BLaER1 treated with 17β-estradiol and CSF1 and Interleukin-3, amounts not matched to agents 10 nM and 100 nM (cell line): Measurements from ENCODE around the gene TFDP1.
"Not testable (repeated sequence)": the region's sequence is repeated elsewhere in the genome, so short reads cannot be mapped to it uniquely, and the experiment has no call there.

ENCODE experiments used
- H3K27ac ChIP-seq, 11 experiments: shearing (Covaris generic); formaldehyde crosslinking; 2 replicates each; pipeline ENCODE4 v1.8.1; 2022
- H3K27me3 ChIP-seq, 11 experiments: shearing (Covaris generic); formaldehyde crosslinking; 2 replicates each; pipeline ENCODE4 v1.8.1; 2022
- H3K36me3 ChIP-seq, 11 experiments: shearing (Covaris generic); formaldehyde crosslinking; 2 replicates each; pipeline ENCODE4 v1.8.1; 2022
- H3K4me1 ChIP-seq, 10 experiments: shearing (Covaris generic); formaldehyde crosslinking; 2 replicates each; pipeline ENCODE4 v1.8.1; 2022
- H3K4me2 ChIP-seq, 11 experiments: shearing (Covaris generic); formaldehyde crosslinking; 2 replicates each; pipeline ENCODE4 v1.8.1; 2022
- H3K4me3 ChIP-seq, 10 experiments: shearing (Covaris generic); formaldehyde crosslinking; 2 replicates each; pipeline ENCODE4 v1.8.1; 2022
- H3K9ac ChIP-seq, 11 experiments: shearing (Covaris generic); formaldehyde crosslinking; 2 replicates each; pipeline ENCODE4 v1.8.1; 2022
- H3K9me3 ChIP-seq, 11 experiments: shearing (Covaris generic); formaldehyde crosslinking; replicated peaks in 1 of 11; 2 replicates each; pipeline ENCODE4 v1.8.1; 2022
- H4K20me1 ChIP-seq, 11 experiments: shearing (Covaris generic); formaldehyde crosslinking; 2 replicates each; pipeline ENCODE4 v1.8.1; 2022
- Cebpa-rat ChIP-seq, 11 experiments: shearing (Covaris generic); IDR thresholded peaks; 2 replicates each; pipeline ENCODE4 v1.8.1; 2022

The TFDP1 gene

GRCh38 chr13:113592571-113592970 is 8.0 kb downstream of the TFDP1 start:
- H3K4me2 ChIP-seq: no peak overlapping the region
- peaks cover 60 to 100% (median 84%) of the 10 kb centered on the region in 11 experiments for H3K36me3 ChIP-seq
- peaks cover 66 to 100% (median 100%) of the 10 kb centered on the region in 11 experiments; a peak in 21 of 22 replicates for H4K20me1 ChIP-seq
- no peak overlapping the region for H3K27ac ChIP-seq
- peaks cover 10 to 30% (median 22%) of the 10 kb centered on the region in 11 experiments for H3K9me3 ChIP-seq
- no peak overlapping the region for H3K4me3 ChIP-seq
- H3K4me1 ChIP-seq: peaks cover 8 to 19% (median 11%) of the 10 kb centered on the region in 10 experiments; a peak in 19 of 20 replicates
- TF ChIP-seq Cebpa-rat (IDR thresholded peaks at IDR 0.05): no peak
- no peaks in the 10 kb centered on the region for H3K27me3 ChIP-seq
- no peak overlapping the region for H3K9ac ChIP-seq

DNA sequence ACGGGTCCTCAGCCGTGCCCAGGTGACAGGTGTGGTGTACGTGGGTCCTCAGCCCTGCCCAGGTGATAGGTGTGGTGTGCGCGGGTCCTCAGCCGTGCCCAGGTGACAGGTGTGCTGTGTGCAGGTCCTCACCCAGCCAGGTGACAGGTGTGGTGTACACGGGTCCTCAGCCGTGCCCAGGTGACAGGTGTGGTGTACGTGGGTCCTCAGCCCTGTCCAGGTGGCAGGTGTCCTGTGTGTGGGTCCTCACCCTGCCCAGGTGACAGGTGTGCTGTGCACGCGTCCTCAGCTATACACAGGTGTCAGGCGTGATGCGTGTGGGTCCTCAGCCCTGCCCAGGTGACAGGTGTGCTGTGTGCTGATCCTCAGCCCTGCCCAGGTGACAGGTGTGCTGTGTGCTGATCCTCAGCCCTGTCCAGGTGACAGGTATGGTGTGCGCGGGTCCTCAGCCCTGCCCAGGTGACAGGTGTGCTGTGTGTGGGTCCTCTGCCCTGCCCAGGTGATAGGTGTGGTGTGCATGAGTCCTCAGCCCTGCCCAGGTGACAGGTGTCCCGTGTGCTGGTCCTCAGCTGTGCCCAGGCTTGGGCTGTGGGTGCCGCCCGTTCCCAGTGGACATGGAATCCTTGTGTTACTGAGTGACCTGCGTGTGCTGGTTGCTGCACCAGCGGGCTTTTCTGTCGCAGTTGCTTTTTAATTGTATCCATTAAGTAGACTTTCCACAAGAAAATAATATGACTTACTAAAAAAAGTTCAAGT is 9.7 kb downstream of the TFDP1 start:
- not testable (repeated sequence) for H3K27me3 ChIP-seq, H3K4me1 ChIP-seq, H3K4me3 ChIP-seq, H3K9ac ChIP-seq, H3K27ac ChIP-seq, H3K4me2 ChIP-seq
- peaks cover 51 to 100% (median 93%) of the 10 kb centered on the region in 11 experiments; a peak in 21 of 22 replicates for H4K20me1 ChIP-seq
- peaks cover 27 to 47% (median 38%) of the 10 kb centered on the region in 11 experiments for H3K9me3 ChIP-seq
- H3K36me3 ChIP-seq: peaks cover 60 to 100% (median 84%) of the 10 kb centered on the region in 11 experiments

- Histone ChIP-seq H3K4me1 (no peaks in the 10 kb centered on the region), H3K4me2 (no peak overlapping the region), H3K4me3 (no peak overlapping the region), H3K36me3 (peaks cover 61 to 100% (median 84%) of the 10 kb centered on the region in 11 experiments), H3K27me3 (no peaks in the 10 kb centered on the region), H3K27ac (no peak overlapping the region), H3K9me3 (peaks cover 36 to 56% (median 47%) of the 10 kb centered on the region in 11 experiments), H3K9ac (no peak overlapping the region), H4K20me1 (peaks cover 42 to 100% (median 92%) of the 10 kb centered on the region in 11 experiments; a peak in 21 of 22 replicates)
- no peak for TF ChIP-seq Cebpa-rat (IDR thresholded peaks at IDR 0.05)
Observed at GRCh38 chr13:113595131-113595530, 10.6 kb downstream of the TFDP1 start.

GRCh38 chr13:113596321-113597200 is 12.0 kb downstream of the TFDP1 start:
- no peak overlapping the region for H3K4me3 ChIP-seq
- TF ChIP-seq Cebpa-rat (IDR thresholded peaks at IDR 0.05): no peak
- peaks cover 42 to 63% (median 54%) of the 10 kb centered on the region in 11 experiments for H3K9me3 ChIP-seq
- no peak overlapping the region for H3K4me2 ChIP-seq
- H4K20me1 ChIP-seq: peaks cover 28 to 100% (median 92%) of the 10 kb centered on the region in 11 experiments; a peak in 21 of 22 replicates
- H3K27ac ChIP-seq: no peak overlapping the region
- H3K36me3 ChIP-seq: peaks cover 68 to 100% (median 92%) of the 10 kb centered on the region in 11 experiments
- no peak overlapping the region for H3K9ac ChIP-seq
- peaks cover 0 to 6% (median 0%) of the 10 kb centered on the region in 10 experiments; a peak in 1 of 20 replicates for H3K4me1 ChIP-seq
- H3K27me3 ChIP-seq: no peaks in the 10 kb centered on the region

- no peak overlapping the region for H3K27ac ChIP-seq
- peaks cover 0 to 14% (median 4%) of the 10 kb centered on the region in 10 experiments; a peak in 6 of 20 replicates for H3K4me1 ChIP-seq
- H3K9me3 ChIP-seq: peaks cover 42 to 63% (median 54%) of the 10 kb centered on the region in 11 experiments
- H3K36me3 ChIP-seq: peaks cover 67 to 100% (median 93%) of the 10 kb centered on the region in 11 experiments
- H4K20me1 ChIP-seq: peaks cover 28 to 100% (median 92%) of the 10 kb centered on the region in 11 experiments; a peak in 21 of 22 replicates
- TF ChIP-seq Cebpa-rat (IDR thresholded peaks at IDR 0.05): no peak
- no peak overlapping the region for H3K4me2 ChIP-seq
- H3K27me3 ChIP-seq: no peaks in the 10 kb centered on the region
- H3K4me3 ChIP-seq: peak overlapping the region in 1 of 10 experiments; percentile 23; a peak in 1 of 20 replicates
- no peak overlapping the region for H3K9ac ChIP-seq
Observed at GRCh38 chr13:113597391-113598080, 13.0 kb downstream of the TFDP1 start.

- Histone ChIP-seq H3K4me2 (no peak overlapping the region), H3K27me3 (no peaks in the 10 kb centered on the region), H3K27ac (no peak overlapping the region), H3K4me3 (no peak overlapping the region), H4K20me1 (peaks cover 28 to 100% (median 92%) of the 10 kb centered on the region in 11 experiments; a peak in 21 of 22 replicates), H3K4me1 (peaks cover 2 to 19% (median 7%) of the 10 kb centered on the region in 10 experiments; a peak in 17 of 20 replicates), H3K36me3 (peaks cover 68 to 100% (median 91%) of the 10 kb centered on the region in 11 experiments), H3K9ac (no peak overlapping the region), H3K9me3 (peaks cover 42 to 63% (median 54%) of the 10 kb centered on the region in 11 experiments)
- no peak for TF ChIP-seq Cebpa-rat (IDR thresholded peaks at IDR 0.05)
Observed at GRCh38 chr13:113598081-113598410, 13.5 kb downstream of the TFDP1 start.

DNA sequence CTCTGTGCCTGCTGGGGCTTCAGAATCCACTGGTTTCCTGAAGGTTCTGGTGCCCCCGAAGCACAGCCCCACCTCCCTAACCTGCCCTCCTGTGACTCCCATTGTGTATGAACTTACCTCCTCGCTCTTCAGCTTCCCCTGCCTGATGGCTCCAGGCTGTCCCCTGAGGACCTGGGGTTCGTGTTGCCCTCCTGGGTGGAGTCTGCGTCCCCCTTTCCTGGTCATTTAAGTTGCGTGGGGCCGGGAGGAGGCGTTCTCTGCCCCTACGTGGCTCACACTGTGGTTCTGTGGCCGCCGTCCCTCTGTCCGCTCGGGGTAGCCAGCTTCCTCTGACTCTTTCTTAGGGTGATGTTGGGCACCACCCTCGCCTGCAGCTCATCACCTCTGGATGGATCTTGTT is 13.9 kb downstream of the TFDP1 start:
- Histone ChIP-seq H3K4me2 (no peak overlapping the region), H3K4me1 (peaks cover 5 to 24% (median 10%) of the 10 kb centered on the region in 10 experiments; a peak in 19 of 20 replicates), H3K9ac (no peak overlapping the region), H3K4me3 (no peak overlapping the region), H4K20me1 (peaks cover 27 to 100% (median 92%) of the 10 kb centered on the region in 11 experiments; a peak in 21 of 22 replicates), H3K36me3 (peaks cover 70 to 100% (median 92%) of the 10 kb centered on the region in 11 experiments), H3K9me3 (peaks cover 42 to 63% (median 54%) of the 10 kb centered on the region in 11 experiments), H3K27me3 (no peaks in the 10 kb centered on the region), H3K27ac (no peak overlapping the region)
- TF ChIP-seq Cebpa-rat (IDR thresholded peaks at IDR 0.05): no peak

DNA sequence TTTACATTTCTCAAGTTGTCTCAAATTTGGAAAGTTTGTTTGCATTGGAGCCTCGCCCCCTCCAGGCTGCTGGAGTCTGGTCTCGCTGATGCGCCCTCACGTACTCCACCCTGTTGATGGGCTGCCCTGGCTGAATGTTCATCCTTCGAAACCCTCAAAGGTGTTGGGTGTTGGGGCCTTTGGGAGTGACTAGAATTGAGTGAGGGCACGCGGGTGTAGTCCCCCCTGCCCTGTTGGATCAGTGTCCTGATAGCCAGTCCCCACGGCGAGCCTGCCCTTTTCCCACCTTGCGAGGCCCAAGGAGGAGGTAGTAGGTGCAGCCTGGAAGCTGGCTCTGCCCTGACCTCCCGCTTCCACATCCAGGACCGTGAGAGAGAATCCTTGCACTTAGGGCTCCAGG is 14.8 kb downstream of the TFDP1 start:
- H3K4me1 ChIP-seq: peaks cover 14 to 31% (median 19%) of the 10 kb centered on the region in 10 experiments
- H3K9ac ChIP-seq: no peak overlapping the region
- peaks cover 70 to 100% (median 95%) of the 10 kb centered on the region in 11 experiments for H3K36me3 ChIP-seq
- no peak for TF ChIP-seq Cebpa-rat (IDR thresholded peaks at IDR 0.05)
- H3K9me3 ChIP-seq: peaks cover 42 to 60% (median 54%) of the 10 kb centered on the region in 11 experiments
- H4K20me1 ChIP-seq: peaks cover 23 to 100% (median 92%) of the 10 kb centered on the region in 11 experiments; a peak in 21 of 22 replicates
- H3K4me3 ChIP-seq: peak overlapping the region in 1 of 10 experiments; percentile 26; a peak in 2 of 20 replicates
- H3K4me2 ChIP-seq: no peak overlapping the region
- no peak overlapping the region for H3K27ac ChIP-seq
- H3K27me3 ChIP-seq: no peaks in the 10 kb centered on the region
